Urinary bladder (tissue), 4 donors: ENCODE data around the gene PLEKHA5. TPM values are rescaled to one million over a fixed set of nuclear protein-coding genes. Genes with fewer than 3 reads are reported as not detected.
"Not testable (repeated sequence)": the region's sequence is repeated elsewhere in the genome, so short reads cannot be mapped to it uniquely, and the experiment has no call there.

Experiments
- DNase-seq: peaks from one replicate; pipeline ENCODE4 v3.0.0-alpha.2; 2015; ENCODE audit errors: extremely low spot score
- H3K27ac ChIP-seq: one replicate; pipeline ENCODE4 v1.5.1; 2013; ENCODE audit warnings: low read depth, mild to moderate bottlenecking, moderate library complexity
- H3K36me3 ChIP-seq: one replicate; pipeline ENCODE4 v1.6.1; 2013; ENCODE audit warnings: mild to moderate bottlenecking, moderate library complexity; ENCODE audit not compliant: insufficient read depth
- H3K4me1 ChIP-seq: one replicate; pipeline ENCODE4 v1.6.1; 2013; ENCODE audit warnings: mild to moderate bottlenecking, moderate library complexity; ENCODE audit not compliant: insufficient read depth
- H3K4me3 ChIP-seq: one replicate; pipeline ENCODE4 v1.5.1; 2013; ENCODE audit warnings: low read depth, low read length
- WGBS: extraction: QIAGEN DNeasy Blood & Tissue Kit; methylation state at CpG from one replicate; pipeline ENCODE4 v1.1.7; 2013; 5-methylcytosine and 5-hydroxymethylcytosine counted together
- polyA plus RNA-seq: library from polyadenylated mRNA; stranded (reverse); fragments of 200-250 nt; gene quantifications from one replicate; pipeline ENCODE4 v1.2.3, GENCODE V29; 2013
- total RNA-seq: library from RNA; depleted of rRNA; stranded (reverse); fragments of >200 nt; gene quantifications from one replicate; pipeline ENCODE4 v1.2.3, GENCODE V29; 2014
- donor health status: healthy with polysubstance abuse.
- donor health status: healthy.

The PLEKHA5 gene
- total and polyA plus RNA-seq, 2 donors: 31.0 to 193 TPM

GRCh38 chr12:19402743-19403431, 273.4 kb downstream of the PLEKHA5 start:
- 81% methylated on average over 4 of the region's 4 CpGs for WGBS
- no peaks in the 10 kb centered on the region for H3K36me3 ChIP-seq
- DNase-seq: no peak
- H3K27ac ChIP-seq: no peak overlapping the region
- no peaks in the 10 kb centered on the region for H3K4me1 ChIP-seq
- no peak overlapping the region for H3K4me3 ChIP-seq

GRCh38 chr12:19404242-19404880, 274.8 kb downstream of the PLEKHA5 start:
- 93% methylated on average over 16 of the region's 16 CpGs for WGBS
- Histone ChIP-seq H3K36me3 (no peaks in the 10 kb centered on the region), H3K4me3 (no peak overlapping the region), H3K4me1 (no peaks in the 10 kb centered on the region), H3K27ac (no peak overlapping the region)
- no peak for DNase-seq

DNA sequence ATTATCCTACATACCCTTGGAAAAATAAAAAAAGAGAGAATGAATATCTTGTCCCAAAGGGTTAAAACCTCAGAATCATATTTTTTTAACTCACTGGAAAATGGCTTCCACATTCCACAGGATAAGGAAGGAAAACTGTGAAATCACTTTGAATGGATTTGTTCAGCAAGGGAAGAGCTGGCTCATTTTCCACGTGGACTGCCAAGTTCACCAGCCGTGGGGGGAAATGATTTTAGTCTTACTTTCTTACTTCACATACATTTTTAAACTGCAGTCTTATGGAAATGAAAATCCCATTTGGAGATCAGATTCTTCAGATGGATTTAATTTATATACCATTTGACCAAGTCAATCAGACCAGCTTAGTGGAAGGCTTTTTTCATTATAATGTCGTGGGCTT, 279.8 kb downstream of the PLEKHA5 start:
- Histone ChIP-seq H3K36me3 (no peaks in the 10 kb centered on the region), H3K27ac (no peak overlapping the region), H3K4me1 (no peaks in the 10 kb centered on the region), H3K4me3 (no peak overlapping the region)
- no peak for DNase-seq
- 19% methylated on average over 3 of the region's 3 CpGs for WGBS

- Histone ChIP-seq H3K36me3 (no peaks in the 10 kb centered on the region), H3K27ac (no peak overlapping the region), H3K4me1 (no peaks in the 10 kb centered on the region), H3K4me3 (no peak overlapping the region)
- WGBS: 35% methylated on average over 6 of the region's 6 CpGs
- no peak for DNase-seq
Observed at GRCh38 chr12:19410211-19410610, 280.7 kb downstream of the PLEKHA5 start.

GRCh38 chr12:19410629-19411185, 281.2 kb downstream of the PLEKHA5 start:
- Histone ChIP-seq H3K36me3 (no peaks in the 10 kb centered on the region), H3K27ac (no peak overlapping the region), H3K4me1 (no peaks in the 10 kb centered on the region), H3K4me3 (no peak overlapping the region)
- no peak for DNase-seq
- WGBS: 58% methylated on average over 7 of the region's 7 CpGs

DNA sequence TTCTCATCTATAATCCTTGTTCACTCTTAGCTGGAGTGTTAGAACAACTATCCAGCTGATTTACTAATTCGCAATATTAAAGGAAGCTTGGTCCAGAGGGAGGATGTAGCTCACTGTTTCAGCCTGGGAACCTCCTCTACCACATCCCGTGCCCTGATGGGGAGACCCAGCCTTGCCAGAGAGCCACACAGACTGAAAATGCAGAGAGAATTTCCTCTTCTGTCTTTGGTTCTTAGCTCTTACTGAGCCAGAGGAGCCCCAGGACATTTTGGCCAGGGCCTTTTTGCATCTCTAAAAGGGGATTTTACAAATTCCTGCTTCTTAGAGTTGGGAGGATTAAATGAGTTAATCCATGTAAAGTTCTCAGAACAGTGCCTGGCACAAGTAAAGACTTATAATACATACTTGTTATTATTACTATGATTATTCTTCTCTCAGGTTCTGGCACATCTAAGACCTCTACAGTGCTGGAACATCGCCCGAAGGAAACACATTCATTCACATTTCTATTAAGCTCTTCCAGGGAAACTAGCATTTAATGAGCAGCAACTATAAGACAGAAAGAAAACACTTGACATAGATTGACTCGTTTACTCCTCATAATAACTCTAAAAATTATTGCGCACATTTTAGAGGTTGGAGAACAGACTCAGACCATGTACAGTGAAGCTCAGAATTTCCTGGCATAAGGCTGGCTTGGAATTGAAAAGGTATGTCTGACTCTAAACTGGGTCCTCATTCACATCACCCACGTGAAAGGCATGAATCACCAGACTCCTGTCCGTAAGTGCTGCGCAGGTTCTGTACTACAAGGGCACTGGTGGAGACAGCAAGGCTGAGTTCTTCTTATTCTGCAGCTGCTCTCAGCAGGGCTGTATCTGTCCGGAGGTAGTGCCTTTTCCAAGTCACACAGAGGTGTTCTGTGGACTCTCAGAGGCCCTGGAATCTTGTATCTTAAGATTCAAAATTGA, 282.0 kb downstream of the PLEKHA5 start:
- H3K27ac ChIP-seq: no peak overlapping the region
- 90% methylated on average over 10 of the region's 10 CpGs for WGBS
- H3K4me3 ChIP-seq: no peak overlapping the region
- DNase-seq: no peak
- H3K36me3 ChIP-seq: no peaks in the 10 kb centered on the region
- H3K4me1 ChIP-seq: no peaks in the 10 kb centered on the region

GRCh38 chr12:19412844-19413243, 283.3 kb downstream of the PLEKHA5 start:
- Histone ChIP-seq H3K36me3 (no peaks in the 10 kb centered on the region), H3K27ac (no peak overlapping the region), H3K4me3 (no peak overlapping the region), H3K4me1 (no peaks in the 10 kb centered on the region)
- DNase-seq: no peak
- 84% methylated on average over 23 of the region's 23 CpGs for WGBS

DNA sequence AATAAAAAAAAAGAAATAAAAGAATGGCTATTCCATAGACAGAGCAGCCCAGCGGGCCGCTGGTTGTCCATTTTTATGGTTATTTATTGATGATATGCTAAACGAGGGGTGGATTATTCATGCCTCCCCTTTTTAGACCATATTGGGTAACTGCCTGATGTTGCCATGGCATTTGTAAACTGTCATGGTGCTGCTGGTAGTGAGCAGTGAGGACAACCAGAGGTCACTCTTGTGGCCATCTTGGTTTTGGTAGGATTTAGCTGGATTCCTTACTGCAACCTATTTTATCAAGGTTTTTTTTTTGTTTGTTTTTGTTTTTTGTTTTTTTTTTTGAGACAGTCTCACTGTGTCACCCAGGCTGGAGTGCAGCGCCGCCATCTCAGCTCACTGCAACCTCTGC, 284.0 kb downstream of the PLEKHA5 start:
- not testable (repeated sequence) for H3K4me1 ChIP-seq, H3K4me3 ChIP-seq, H3K36me3 ChIP-seq, DNase-seq, H3K27ac ChIP-seq
- WGBS: 97% methylated on average over 5 of the region's 5 CpGs

GRCh38 chr12:19415563-19415962, 286.0 kb downstream of the PLEKHA5 start:
- no peaks in the 10 kb centered on the region for H3K36me3 ChIP-seq
- DNase-seq: no peak
- no peak overlapping the region for H3K4me3 ChIP-seq
- H3K4me1 ChIP-seq: no peaks in the 10 kb centered on the region
- no peak overlapping the region for H3K27ac ChIP-seq

- no peaks in the 10 kb centered on the region for H3K4me1 ChIP-seq
- H3K4me3 ChIP-seq: no peak overlapping the region
- DNase-seq: no peak
- H3K27ac ChIP-seq: no peak overlapping the region
- WGBS: 98% methylated on average over 14 of the region's 14 CpGs
- no peaks in the 10 kb centered on the region for H3K36me3 ChIP-seq
Observed at GRCh38 chr12:19419086-19419485, 289.6 kb downstream of the PLEKHA5 start.

DNA sequence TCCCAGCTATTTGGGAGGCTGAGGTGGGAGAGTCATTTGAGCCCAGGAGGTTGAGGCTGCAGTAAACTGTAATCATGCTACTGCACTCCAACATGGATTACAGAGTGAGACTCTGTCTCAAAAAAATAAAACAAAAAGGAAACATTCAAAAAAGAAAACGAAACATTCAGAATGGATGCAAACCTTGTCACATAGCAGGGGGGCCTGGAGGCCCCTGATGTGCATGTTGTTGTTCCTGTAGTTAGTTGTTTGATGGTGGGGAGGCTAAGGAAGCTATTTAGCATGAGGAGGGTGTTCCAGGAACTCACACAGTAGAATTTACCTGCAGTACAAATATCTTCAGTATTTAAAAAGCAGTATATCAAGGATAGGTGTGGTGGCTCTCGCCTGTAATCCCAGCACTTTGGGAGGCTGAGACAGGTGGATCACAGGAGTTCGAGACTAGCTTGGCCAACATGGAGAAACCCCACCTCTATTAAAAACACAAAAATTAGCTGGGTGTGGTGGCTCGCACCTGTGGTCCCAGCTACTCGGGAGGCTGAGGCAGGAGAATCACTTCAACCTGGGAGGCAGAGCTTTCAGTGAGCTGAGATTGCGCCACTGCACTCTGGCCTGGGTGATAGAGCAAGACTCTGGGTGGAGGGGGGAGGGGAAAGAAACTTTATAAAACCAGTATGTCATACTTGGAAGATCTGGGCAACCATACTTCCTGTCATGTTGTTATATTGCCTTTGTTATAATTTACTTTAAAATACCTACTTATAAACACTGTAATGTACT, 292.2 kb downstream of the PLEKHA5 start:
- no peak overlapping the region for H3K4me3 ChIP-seq
- 79% methylated on average over 6 of the region's 6 CpGs for WGBS
- no peak overlapping the region for H3K27ac ChIP-seq
- H3K4me1 ChIP-seq: no peaks in the 10 kb centered on the region
- no peaks in the 10 kb centered on the region for H3K36me3 ChIP-seq
- DNase-seq: no peak

- Histone ChIP-seq H3K4me1 (no peaks in the 10 kb centered on the region), H3K4me3 (no peak overlapping the region), H3K36me3 (no peaks in the 10 kb centered on the region), H3K27ac (no peak overlapping the region)
- no peak for DNase-seq
- 90% methylated on average over 12 of the region's 12 CpGs for WGBS
Observed at GRCh38 chr12:19423166-19423930, 293.8 kb downstream of the PLEKHA5 start.
